Embryonic facial prominence (tissue), 1 donor: ENCODE data around the gene KRTAP22-2.

Source experiments
- DNase-seq: peaks from one replicate; pipeline ENCODE4 v3.0.0-alpha.2; 2016; ENCODE audit errors: extremely low spot score

KRTAP22-2 gene

DNA sequence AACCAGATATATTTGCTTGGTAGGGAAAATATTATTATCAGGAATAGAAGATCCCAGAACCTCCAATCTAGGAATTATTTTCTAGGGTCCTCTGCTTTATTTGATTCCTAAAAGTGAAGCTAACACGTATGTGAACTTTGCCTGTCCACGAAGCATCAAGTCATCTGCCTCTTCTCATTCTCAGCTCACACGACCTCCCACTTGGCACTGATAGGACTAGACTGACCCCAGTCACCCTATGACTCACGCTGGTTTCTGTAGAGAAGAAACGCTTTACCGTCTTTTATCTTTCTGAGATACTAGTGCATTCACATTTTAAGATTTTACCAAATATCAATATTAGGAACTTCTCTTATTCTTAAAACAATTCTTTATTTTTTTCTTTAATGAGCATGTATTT lies 27.1 kb downstream of the KRTAP22-2 start:
- no peak for DNase-seq

DNA sequence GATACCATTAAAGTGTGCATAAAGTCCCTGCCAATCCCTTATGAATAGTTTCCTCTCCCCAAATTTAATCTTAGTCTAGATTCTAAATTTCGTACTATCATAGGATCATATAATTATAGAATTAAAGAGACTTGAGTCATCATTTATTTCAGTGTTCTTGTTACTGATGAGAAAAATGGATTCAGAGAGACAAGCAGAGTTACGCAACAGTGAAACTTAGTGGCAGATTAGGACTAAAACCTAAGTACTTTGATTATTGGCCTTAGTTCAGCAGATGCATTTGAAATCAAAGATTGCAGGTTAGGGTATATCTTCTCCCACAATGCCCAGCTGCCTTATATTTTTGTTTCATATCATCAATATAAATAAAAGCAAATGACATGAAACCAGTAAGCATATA lies 28.2 kb downstream of the KRTAP22-2 start:
- DNase-seq: no peak

- DNase-seq: no peak
Measured at GRCh38 chr21:30561264-30561895, 28.8 kb downstream of the KRTAP22-2 start, which contains the start of gene KRTAP19-7. Gene KRTAP19-7 (minus strand): TSS chr21:30561314. CDS start chr21:30561289, 25 bp downstream.

GRCh38 chr21:30555095-30555494 lies 35.1 kb downstream of the KRTAP22-2 start:
- DNase-seq: no peak

DNA sequence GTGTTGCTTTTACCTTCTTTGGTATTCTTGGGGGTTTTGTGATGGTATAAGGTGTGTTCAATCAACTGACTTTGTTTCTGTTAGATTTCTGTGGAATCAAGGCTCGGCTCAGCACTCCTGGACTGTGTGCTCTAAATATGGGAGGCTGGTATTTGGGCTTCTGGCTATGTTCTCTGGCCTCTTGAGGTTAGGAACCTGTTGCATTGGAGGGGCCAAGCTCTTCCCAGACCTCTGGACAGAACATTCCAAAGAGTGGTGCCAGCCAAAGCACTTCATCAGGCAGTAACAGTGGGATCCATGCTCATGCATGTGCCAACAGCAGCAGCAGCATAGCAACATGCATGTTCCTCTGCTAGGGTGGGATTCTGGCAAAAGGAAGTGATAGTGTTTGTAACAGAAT lies 37.4 kb downstream of the KRTAP22-2 start:
- DNase-seq: no peak

GRCh38 chr21:30541764-30542163 lies 48.4 kb downstream of the KRTAP22-2 start, which contains the start of gene KRTAP19-6:
Gene KRTAP19-6 (minus strand): TSS chr21:30541864. CDS start chr21:30541833, 31 bp downstream.
- DNase-seq: no peak
